ENCODE data around the gene HMGB4.

DNA sequence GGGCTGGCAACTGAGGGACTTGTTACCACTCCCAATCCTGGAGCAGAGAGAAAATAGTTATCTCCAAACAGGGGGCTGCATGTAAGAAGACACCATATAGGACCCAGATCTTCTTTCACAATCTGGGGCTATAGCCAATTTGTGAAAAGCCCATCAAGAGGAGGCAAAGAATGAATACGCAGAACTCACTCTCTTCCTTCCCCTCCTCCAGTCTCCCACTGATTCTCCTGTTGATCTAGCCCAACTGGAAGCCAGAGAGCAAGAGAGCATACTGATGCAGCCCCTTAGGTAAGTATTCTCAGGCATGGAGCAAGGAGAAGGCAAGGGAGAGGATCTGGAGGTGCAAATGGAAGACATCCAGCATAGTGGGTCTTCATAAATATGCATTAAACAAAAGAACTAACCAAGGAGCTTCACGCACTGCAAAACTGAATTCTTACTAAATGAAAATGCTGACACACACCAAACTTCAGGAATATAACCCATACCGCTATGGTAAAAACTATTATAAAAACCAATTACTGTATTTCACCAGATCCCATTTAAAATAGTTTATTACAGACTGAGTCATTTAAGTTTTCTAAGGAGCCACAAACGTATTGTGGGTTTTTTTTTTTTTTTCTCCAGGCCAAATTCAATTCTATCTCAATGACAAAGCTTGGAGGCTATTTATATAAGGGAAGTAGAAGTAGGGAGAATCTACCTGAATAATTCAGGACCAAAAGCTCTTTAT, 15.5 kb upstream of the HMGB4 start:
- TF ChIP-seq, protein P1, sequence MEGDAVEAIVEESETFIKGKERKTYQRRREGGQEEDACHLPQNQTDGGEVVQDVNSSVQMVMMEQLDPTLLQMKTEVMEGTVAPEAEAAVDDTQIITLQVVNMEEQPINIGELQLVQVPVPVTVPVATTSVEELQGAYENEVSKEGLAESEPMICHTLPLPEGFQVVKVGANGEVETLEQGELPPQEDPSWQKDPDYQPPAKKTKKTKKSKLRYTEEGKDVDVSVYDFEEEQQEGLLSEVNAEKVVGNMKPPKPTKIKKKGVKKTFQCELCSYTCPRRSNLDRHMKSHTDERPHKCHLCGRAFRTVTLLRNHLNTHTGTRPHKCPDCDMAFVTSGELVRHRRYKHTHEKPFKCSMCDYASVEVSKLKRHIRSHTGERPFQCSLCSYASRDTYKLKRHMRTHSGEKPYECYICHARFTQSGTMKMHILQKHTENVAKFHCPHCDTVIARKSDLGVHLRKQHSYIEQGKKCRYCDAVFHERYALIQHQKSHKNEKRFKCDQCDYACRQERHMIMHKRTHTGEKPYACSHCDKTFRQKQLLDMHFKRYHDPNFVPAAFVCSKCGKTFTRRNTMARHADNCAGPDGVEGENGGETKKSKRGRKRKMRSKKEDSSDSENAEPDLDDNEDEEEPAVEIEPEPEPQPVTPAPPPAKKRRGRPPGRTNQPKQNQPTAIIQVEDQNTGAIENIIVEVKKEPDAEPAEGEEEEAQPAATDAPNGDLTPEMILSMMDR (IDR thresholded peaks at IDR 0.05), result no peak
- no peak for TF ChIP-seq POLR2A (IDR thresholded peaks at IDR 0.05)

All from testis (tissue), 2 donors.